ENCODE results near the gene ZYX.

The ZYX gene

GRCh38 chr7:143363016-143363937 is 17.9 kb upstream of the ZYX start:
- no peak for DNase-seq

GRCh38 chr7:143367972-143368371 is 13.2 kb upstream of the ZYX start:
- no peak for DNase-seq

GRCh38 chr7:143368387-143368786 is 12.8 kb upstream of the ZYX start:
- no peak for DNase-seq

- DNase-seq: no peak
Measured at GRCh38 chr7:143369678-143370651, 11.2 kb upstream of the ZYX start.

DNA sequence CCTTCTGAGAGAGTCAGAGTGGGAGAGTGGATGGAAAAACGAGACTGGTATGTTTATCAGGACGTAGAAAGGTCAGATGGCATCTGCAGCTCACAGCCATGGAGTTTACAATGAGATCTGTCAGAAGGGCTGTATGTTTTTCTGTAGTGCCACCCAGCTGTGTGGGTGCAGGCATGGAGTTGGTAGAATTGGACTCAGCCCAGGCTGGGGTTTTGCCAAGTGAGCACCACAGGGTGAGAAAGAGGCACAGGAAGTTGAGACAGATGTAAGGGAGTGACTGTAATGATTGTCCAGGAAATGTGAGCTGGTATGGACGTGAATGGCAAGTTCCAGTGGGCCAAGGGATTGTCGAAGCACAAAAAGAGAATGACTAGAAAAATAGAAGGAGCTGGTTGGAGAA is 9.1 kb upstream of the ZYX start:
- DNase-seq: no peak

DNA sequence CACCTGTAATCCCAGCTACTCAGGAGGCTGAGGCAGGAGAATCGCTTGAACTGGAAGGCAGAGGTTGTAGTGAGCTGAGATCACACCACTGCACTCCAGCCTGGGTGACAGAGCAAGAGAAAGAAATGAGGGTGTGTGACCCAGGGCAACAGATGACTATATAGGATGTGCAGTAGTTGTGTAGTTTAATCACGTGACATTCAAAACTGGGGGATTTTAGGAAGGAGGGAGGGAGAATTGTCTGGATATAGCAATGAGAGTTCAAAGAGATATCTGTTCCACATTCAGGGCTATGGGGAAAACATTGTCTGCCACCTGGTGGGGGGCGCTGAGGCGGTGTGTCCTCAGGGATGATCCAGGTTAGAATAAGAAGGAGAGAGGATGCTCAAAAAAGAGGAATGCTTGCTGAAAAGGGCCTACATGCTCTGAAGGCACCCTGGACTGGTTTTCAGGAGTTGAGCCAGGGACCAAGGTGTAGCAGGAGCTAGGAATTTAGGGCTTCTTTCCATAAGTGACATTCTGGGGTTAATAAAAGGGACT is 7.8 kb upstream of the ZYX start:
- DNase-seq: no peak

DNA sequence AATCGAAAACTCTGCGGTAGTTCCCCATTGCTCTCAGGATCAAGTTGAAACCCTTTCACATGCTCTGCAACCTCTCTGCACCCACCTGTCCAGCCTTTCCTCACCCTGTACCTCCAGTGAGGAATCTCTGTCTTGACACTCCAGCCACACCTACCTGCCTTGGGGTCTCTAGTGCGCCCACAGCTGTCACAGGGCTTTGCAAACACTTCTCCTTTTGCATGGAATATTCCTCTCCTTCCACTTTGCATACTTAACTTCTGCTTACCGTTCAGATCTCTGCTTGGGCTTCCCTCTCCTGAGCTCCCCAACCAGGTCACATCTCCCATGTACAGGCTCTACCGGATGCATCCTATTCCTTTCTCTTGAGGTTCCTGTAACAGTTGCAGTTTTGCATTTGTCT is 6.6 kb upstream of the ZYX start:
- no peak for DNase-seq

DNA sequence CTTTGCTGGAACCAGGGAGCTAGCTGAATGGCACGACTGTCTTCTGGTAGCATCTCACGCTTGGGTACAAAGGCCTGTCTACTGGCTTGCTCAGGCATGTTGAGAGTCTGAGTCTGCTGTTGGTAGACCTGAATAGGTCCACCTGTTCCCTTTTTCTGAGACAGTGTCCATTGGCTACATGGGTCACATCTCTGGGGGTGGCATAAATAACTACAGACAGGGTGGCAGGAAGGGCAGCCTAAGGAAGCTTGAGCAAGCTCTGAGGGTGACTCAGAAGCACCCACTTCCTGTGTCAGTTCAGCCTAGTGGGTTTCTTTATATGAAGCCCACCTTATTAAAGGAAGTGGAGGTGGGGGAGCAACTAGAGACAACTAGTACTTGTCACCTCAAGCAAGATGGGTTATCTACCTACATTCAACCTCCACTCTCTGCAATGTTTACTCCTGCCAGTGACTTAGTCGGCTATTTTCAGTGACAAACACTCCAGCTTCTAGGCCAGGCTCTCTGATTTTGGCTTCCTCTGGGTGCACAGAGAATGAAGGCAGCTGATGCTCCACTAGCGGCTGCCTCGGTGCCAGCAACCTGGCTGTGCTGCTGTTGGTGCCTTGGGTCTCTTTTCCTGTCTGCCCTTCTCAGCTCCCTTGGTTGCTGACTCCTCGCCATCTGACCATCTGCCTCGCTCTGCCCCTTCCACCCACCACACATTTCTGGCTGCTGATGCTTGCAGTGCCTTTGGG is 5.7 kb upstream of the ZYX start:
- no peak for DNase-seq

- DNase-seq: no peak
Measured at GRCh38 chr7:143376396-143376795, 4.7 kb upstream of the ZYX start.

- no peak for DNase-seq
Measured at GRCh38 chr7:143379611-143380259, 1.4 kb upstream of the ZYX start.

DNA sequence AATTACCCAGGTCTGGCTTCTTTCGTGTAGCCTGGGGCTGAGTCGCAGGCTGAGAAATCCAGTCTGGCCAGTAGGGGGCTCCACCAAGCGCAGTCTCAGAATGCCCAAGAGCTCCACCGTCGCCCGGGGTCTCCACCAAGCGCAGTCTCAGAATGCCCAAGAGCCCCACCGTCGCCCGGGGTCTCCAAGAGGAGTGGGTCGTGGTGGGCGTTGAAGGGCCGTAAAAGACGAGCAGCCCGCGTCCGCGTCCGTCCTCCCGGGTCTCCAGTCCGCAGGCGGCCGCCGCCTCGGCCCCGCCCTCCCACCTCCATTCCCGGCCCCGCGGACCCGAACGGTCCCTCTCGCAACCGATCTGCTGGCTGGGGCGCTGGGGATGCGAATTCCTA is 892 bp upstream of the ZYX start:
- peak; percentile 40 for DNase-seq

DNA sequence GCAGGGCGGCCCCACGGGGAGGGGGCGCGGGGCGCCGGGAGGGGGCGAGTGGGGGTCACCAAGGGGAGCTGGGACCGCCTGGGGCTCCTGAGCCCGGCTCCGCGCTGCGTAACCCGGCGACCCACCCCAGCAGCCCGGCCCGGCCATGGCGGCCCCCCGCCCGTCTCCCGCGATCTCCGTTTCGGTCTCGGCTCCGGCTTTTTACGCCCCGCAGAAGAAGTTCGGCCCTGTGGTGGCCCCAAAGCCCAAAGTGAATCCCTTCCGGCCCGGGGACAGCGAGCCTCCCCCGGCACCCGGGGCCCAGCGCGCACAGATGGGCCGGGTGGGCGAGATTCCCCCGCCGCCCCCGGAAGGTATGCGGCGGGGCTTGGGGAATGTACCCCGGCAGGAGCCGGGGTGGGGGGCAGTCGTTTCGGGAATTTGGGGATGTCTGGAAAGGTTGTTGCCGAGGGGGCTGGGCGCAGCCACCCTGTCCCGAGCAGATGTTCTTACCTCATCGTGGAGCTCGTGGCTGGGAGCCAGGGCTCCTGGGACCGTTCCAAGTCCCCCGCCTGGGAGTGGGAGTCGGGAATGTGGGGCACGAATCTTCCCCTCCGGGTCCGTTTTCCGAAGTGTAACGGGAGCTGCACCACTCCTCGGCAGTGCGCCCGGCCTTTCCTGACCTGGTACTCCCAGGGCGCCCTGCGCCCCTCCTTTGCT is 431 bp downstream of the ZYX start:
- no peak for DNase-seq

DNA sequence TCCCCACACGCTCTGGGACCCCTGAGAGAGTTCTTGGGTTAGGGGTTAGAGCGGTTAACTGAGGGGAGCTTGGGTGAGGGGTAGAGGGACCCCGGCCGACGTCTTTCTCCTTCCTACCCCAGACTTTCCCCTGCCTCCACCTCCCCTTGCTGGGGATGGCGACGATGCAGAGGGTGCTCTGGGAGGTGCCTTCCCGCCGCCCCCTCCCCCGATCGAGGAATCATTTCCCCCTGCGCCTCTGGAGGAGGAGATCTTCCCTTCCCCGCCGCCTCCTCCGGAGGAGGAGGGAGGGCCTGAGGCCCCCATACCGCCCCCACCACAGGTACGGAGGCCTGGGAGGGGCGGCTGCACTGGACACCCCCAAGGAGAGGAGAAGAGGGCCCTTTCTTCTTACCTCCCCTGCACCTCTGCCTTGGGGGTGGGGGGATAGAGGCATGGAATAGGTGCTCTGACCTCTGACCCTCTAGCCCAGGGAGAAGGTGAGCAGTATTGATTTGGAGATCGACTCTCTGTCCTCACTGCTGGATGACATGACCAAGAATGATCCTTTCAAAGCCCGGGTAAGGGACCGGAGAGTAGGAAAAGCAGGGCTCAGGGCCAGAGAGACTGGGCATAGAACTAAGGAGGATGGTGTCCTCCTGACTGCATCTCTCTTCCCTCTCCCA is 1.1 kb downstream of the ZYX start:
- no peak for DNase-seq

- DNase-seq: no peak
Measured at GRCh38 chr7:143382791-143383641, 1.9 kb downstream of the ZYX start.

DNA sequence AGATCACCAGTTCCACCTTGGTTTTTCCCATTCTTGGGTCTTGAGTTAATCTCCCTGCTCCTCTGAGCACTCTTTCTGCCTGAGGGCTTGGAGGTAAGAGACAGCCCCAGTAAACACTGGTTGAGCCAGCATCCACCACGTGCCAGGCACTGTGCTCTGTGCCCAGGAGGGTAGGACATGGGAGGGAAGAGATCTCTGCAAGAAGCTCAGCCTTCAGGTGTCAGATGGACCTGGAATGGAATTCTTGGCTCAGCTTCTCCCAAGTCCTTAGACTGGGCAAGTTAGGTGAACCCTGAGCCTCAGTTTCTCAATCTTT is 2.5 kb downstream of the ZYX start:
- DNase-seq: no peak

DNA sequence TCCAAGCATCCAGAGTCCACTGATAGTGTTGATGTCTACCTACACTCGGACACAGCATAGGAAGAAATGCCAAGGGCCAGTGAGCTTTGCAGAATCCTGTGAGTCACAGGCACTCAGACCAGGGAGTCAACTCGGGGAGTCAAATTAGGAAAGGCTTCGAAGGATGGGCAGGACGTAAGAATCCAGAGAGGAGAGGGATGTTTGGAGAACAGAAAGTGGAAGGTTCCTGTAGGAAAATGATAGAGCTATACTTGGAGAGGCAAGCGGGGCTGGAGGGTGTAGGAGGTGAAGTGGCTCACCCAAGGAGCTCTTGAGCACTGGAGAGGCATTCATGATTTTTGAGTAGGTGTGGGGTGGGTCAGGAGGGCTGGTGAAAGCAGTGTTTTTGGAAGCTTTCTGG is 3.0 kb downstream of the ZYX start:
- DNase-seq: no peak

DNA sequence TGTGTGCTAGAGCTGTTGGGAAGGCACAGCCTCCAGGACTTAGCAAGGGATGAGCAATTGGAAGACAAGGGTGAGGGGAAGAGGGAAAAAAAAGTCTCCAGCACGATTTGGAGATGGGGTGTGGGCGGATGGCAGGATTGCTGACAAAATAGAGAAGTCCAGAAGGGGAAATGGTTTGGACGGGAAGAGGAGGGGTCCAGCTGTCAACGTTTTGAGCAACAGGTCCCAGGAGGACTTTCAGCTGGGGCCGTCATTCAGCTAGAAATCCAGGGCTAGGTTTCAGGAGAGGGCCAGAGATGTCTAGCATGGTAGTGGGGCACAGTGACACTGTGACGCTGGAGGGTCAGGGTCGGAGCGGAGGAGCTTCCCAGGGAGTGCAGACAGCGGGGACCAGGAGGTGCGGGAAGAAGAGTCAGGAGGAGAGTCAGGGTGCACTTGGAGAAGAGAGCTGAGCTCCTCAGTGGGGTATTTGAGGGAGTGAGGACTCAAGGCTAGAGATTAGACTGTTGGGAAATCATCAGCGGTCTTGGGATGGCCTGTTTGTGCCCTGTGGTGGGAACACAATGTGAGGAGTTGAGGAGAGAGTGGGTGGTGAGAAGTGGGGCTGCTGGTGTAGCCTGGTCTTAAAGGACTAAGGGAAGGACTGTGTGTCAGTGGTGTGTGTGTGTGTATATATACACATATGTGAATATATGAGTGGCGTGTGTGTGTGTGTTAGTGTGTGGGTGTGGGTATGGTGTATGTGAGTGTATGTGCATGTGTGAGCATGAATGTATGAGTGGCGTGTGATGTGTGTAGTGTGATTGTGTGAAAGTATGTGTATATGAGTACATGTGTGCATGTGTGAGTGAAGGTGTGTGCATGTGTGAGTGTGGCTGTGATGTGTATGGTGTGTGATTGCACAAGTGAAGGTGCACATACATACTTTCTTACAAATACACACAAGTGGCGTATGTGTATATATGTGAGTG is 3.8 kb downstream of the ZYX start:
- no peak for DNase-seq

DNA sequence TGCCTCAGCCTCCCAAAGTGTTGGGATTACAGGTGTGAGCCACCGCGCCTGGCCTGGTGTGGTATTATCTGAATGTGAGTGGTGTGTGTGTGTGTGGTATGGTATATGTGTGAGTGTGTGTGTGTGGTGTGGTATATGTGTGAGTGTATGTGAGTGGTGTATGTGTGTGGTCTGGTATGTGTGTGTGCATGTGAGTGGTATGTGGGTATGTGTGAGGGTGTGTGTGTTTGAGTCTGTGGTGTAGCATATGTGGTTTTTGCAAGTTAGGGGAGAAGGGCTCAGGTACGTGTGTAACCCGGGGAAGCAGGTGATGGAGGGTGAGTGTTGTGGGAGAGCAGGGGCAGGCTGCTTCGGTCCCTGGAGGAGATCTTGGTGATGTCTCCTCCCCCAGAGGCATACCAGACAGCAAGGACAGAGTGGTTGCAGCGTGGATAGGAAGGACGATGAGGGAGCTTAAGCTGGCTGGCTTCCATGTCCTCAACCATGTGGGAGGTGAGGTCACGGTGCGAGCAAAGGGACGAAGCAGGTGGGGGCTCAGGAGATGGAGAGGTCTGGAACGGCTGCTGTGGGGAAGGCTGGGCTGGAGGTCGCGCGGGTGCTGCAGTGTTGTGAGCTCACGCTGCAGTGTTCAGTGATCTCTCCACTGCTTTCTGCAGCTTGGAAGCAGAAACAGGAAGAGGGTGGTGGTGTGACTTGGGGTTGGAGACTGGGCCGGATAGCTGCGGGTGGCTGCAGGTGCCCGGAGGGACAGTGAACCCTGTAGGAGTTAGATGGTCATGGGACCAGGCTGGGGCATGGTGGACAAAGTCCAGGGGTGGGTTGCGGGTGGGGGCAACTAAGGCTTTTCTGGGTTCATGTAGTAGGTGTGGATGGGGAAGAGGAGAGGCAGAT is 5.0 kb downstream of the ZYX start:
- peak; percentile 21 for DNase-seq
